IPS DF 4.7 (cell line): ENCODE data around the gene LMCD1.
"Not testable (repeated sequence)": the region's sequence is repeated elsewhere in the genome, so short reads cannot be mapped to it uniquely, and the experiment has no call there.

Source experiments
- DNase-seq: peaks from one replicate; pipeline ENCODE4 v3.0.0-alpha.2; 2013; ENCODE audit warnings: low spot score; ENCODE audit errors: extremely low read depth

The LMCD1 gene

DNA sequence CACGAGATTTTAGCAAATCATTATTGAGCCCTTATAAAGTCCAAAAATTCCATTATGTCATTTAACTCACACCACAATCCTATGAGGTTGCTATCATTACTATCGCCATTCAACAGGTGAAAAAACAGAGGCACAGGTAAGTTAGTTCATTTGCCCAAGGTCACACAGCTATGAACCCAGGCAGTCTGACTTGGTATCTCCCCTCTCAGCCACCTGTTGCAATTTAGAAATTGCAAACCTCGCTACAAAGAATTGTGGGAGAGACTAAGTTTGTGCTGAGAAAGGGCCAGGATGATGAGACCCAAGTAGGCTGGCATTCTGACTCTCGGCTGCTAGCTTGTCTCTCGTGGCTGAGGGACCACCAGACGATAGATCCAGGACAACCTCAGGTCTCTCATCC lies 57.7 kb downstream of the LMCD1 start:
- DNase-seq, result no peak

DNA sequence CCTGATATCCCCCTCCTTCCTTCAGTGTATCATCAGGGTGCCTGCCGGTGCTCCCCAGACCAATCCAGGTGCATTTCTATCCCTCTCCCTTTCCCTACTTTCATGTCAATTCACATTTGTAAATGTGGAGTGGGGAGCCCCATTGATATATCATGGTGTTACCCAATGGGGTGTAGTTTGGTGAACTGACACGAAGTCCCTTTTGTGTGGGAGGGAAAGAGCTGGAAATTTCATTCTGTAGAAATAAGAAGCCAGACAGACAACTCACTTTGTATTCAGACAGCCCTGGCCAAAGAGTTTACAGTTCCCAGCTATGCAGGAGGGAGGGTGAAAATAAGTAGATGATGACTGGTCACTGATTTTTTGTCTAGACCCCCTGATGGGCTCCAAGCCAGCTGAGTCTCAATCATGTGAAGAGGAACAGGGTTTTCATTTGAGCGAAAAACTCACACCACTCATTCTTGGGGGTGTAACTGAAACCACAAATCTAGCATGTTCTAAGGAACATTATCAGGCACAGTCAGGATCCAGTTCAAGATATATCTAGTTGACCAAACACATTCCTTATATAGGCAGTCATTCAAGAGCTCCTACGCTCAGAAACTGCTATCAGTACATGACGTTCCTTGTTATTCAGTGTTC lies 58.9 kb downstream of the LMCD1 start:
- no peak for DNase-seq

DNA sequence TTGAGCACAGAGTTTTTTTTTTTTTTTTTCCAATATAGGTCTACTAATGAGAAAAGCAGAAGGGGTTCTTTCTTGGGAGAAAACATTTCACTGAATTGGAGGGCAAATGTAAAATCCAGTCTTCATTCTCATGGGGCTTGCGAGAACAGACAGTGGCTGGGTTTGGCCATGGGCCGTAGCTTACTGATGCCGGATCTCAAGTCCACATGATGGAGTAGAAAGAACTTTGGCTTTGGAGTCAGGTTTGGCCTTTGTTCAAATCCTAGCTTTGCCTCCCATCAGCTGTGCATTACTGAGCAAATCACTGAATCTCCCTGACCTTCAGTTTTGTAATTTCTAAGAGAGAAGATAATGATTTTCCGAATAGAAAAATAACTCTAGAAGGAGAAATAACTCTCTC lies 59.7 kb downstream of the LMCD1 start:
- DNase-seq, result no peak

DNA sequence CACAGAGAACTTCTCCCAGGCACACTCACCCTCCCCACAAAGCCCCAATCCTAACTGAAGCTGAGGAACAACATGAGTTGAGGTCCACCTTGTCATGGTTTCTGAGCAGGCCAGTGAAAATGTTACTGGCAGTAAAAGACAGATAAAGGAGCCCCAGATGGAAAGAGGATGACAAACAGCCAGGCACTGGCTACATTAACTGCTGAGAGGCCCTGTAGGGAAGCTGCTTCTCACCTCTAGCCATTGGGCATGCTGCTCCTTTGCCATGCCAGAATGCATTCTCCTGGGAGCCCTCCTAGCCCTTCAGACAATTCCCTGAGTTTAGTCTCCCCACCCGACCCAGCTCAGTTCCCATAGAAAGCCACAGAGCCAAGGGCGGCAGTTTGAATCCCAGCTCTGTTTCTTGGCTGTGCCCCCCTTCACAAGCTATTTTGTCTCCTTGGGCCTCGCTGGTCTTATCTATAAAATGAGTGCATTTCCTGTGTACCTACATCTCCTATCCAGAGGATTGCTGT lies 60.5 kb downstream of the LMCD1 start:
- DNase-seq, result no peak

DNA sequence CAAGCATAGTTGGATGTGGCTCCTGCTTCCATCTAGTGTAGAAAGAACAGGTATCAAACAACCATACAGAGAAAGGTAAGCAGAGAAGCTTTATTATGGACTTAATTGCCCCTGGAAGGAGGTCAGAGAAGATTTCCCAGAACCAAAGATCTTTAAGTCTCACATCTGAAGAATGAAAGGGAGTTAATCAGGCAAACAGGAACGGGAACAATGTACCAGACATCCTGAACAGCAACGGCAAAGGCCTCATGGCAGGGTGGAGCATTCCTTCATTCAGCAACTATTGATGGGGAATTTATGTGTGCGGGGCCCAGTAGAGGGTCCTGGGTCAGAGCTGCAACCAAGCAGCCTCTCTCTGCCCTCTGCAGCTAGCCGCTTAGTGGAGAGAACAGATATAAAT lies 61.5 kb downstream of the LMCD1 start:
- no peak for DNase-seq

DNA sequence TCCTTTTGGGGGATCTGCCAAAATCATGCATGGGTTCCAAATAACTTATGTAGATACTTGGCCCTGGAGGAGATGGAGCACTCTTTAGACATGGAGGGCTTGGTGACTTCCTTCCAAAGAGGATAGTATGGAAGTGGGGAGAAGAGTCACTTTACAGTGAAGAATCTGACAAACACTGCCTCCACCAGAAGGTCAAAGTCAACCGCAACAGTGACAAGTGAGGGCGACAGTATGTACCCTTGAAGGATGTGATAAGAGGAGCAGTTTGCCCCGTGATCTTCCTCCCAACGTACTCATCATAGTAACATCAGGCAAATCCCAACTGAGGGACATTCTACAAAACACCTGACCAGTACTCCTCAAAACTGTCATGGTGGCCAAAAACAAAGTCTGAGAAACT lies 62.0 kb downstream of the LMCD1 start:
- DNase-seq, result no peak

DNA sequence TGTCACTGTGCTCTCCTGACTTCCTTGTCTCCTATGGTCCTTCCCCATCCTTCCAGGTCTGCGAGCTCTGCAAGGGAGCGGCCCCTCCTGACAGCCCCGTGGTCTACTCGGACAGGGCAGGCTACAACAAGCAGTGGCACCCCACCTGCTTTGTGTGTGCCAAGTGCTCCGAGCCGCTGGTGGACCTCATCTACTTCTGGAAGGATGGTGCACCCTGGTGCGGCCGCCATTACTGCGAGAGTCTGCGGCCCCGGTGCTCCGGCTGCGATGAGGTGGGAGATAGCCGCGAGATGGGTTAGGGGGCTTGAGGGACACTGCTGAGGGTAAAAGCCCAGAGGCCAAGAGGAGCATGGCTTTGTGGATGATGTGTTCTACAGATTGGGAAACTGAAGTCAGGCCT lies 63.8 kb downstream of the LMCD1 start:
- DNase-seq, result no peak

DNA sequence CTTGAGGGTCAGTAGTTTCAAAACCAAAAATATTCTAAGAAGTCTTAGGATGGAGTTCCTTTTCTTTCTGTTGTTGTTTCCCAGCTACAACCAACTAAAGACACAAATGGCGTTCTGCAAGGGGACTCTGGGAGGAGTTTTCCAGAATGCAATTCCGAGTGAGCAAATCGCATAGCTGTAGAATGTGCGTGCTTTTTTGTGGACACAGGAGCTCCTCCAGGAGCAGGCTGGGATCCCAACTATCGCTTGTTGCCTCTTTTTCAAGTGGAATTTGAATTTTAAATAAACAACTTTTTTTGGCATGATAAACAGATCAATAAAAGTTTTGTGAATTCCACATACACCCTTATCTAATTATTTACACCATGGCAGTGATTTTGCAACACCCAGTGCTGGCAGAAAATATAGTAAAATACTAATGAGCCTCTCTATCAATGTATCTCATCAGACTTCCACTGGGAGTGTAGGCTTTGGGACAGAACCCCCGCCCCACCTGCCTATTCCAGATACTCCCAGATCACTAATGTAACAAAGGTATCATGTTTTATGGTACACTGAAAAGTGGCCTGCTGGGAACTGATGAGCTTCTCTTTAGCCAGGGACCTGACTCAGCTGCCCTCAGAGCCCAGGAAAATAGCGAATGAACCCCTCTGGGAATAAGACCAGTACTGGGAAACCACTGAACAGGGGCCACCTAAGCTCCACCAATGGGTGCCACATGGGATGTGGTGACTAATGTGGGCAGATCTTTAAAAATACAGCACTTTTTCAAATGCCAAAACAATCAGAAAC lies 66.4 kb downstream of the LMCD1 start:
- no peak for DNase-seq

DNA sequence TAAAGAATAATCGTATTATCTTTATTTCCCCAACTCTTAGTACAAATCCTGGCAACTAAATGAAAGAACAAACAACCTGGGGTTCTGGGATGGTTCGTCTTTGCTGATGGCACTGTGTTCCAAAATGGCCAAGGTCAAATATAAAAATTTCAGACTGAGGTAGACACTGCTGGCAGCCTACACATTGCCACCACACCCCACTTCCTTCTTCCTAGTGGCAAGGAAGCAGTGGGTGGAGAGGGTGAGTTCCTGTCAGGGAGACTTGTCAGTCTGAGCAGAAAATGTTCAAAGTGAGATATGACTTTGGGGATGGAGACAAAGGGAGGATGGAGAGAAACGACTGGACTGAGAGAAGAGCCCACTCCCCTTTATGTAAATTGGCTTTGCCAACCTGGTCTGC lies 69.6 kb downstream of the LMCD1 start:
- DNase-seq, result no peak

DNA sequence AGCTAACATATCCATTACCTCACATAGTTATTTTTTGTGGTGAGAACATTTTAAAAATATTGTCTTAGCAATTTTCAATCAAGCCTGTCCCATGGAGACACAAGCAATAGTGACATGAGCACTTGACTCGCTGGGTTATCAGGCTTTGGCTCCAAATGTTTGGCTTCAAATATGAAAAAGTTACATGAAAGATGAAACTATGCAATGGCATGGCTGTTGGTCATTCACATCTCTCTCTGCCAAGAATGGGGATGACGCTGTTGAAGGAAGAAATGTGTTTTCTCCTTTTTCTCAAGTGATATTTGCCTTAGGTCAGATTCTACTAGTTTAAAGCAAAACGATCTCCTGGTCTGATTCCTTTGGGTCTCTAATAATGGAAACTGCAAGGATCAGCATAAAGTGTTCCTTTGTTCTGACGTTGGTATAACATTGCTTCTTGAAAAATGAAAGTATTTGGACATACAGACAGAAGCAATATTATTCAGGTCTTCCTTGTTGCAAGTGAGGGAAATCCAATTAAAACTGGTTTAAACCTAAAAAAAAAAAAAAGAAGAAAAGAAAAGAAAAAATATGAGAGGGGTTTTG lies 71.8 kb downstream of the LMCD1 start:
- no peak for DNase-seq

DNA sequence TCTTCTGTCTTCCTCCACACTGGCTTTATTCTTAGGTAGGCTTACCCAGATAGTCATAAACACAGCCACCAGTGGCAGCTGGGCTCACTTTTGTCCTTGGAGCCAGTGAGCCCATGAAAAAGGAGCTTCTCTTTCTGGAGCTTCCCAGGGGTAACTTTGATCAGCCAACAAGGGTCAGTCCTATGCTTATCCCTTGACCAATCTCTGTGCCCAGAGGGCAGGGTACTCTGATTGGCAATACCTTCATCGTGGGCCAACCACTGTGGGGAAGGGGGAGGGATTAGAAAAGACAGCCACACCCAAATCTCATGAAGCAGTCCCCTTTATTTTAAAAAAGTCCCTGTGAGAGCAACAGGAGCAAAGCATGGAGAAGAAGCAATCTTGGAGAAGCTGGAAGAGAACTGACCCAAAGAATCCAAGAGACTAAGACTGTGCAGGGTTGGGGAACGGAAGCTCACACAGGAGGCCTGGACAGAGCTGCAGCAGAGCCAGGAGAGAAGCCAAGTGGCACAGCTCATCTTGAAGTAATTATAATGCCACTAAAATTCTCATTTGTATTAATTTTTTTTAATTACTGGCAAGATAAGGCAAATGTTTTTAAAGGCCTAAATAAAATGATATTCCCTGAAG lies 72.5 kb downstream of the LMCD1 start:
- no peak for DNase-seq

DNA sequence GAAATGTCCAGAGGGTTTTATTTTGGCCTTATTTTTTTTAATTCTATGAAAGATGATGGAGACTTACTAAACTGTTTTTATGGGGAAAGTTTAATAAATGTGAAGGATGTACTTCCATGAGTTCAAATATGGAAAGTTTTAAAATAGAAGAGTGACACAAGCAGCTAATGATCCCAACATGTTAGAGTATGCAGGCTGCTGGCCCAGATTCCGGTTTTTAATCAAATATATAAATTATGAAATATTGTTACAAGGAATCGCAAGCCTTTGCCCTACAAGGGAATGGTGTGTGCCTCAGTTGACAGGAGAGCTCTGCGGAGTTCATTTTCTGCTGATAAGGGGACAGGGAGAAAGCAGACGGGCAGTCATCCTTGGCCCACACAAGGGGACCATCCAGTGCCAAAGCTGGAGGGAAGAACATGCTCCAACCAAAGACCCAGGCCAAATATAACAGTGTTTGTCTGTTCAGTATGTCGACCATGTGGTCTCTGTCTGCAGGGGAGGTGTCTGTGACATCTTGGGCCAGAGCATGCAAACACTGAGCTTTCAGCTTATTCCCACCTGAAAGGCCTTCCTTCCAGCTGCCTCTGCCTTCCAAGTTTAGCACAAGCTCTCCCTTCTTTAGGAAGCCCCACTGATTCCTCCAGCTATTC lies 73.2 kb downstream of the LMCD1 start:
- no peak for DNase-seq

DNA sequence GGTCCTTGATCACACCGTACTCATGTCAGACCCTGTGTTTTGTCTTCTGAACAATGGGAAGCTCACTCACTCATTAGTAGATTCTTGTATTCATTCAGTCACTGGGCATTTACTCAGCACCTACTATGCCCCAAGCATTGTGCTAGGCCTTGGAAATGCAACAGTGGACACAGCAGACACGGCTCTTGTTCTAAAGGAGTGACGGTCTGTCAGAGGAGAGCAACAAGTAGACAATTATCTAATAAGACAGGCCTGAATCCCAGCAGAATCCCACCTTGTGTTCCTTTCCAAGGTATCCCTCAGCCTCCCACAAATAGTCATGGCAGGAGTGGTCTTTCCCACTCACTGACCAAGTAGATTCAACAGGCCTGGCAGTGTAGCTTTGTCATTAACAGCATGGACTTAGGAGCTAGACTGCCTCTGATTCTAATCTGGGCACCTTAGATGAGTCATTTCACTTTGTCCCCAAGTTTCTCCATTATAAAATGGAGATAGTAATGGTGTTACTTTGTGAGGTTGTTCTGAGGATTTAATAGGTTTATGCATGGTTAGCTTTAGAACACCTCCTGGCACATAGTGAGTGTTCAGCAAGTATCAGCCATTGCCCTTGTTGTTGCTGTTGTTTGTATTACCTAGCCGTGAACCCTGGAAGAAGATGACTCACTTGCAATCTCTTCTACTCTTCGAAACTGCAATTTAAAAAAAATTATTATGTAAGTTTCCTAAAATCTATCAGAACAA lies 73.9 kb downstream of the LMCD1 start:
- no peak for DNase-seq

DNA sequence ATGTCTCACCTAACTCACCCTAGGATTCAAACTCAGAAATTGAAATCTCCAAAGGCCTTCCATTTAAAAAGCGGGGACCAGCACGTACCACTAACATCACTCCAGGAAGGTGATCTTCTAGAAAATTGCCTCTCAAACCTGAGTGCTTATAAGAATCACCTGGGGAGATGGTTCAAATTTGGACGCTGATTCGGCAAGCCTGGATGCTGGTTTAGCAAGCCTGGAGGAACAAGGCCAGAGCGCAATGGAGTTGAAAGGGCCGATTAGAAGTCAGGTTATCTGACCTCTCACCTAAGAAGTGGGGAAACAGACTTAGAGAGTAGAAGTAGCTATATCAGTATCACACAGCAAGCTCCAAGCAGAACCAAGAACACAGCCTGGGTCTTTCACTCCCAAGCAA lies 74.8 kb downstream of the LMCD1 start:
- no peak for DNase-seq

DNA sequence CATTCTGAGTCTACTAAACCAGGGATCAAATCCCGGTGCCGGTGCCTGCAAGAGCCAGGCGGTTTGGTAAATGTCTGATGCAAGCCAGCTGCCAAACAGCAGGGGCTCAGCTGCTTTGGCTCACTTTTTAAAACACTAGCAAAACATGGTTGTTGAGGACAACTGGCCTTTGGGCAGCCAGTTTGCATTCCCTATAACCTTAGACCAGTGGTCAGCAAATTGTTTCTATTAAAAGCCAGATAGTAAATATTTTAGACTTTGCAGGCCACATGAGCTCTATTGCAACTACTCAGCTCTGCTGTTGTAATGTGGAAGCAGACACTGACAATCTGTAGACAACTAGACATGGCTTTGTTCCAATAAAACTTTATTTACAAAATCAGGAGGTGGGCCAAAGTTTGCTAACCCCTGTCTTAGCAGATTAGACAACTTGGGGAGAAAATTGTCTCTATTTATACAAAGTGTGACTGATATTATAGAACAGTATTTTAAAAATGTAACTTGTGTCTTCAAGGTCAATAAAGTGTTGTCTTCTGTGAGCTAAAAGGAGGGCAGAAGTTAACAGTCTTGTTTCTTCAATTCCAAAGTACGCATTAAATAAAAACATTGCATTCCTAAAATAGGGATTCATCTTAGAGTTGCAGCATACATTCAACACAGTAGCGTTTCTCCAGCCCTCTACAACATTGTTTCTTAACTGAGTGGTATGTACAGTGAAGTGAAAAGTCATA lies 75.4 kb downstream of the LMCD1 start:
- no peak for DNase-seq

DNA sequence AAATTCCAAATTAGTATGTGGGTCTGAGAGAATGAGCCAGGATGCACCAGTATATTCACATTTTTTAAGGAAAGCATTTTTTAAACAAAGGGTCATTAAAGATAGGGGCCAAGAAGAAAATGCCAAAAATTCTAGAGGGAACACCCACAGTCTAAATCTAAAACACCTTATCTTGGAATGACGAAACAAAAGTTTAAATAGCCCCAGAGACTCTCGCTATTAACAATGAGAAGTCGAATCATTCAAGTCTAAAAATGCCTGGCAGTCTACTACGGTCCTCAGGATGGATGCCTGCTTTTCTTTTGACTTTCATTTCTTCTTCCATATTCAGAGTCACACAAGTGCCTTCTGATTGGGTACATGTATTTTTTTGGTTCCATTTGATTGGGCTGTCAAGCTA lies 76.7 kb downstream of the LMCD1 start:
- no peak for DNase-seq

DNA sequence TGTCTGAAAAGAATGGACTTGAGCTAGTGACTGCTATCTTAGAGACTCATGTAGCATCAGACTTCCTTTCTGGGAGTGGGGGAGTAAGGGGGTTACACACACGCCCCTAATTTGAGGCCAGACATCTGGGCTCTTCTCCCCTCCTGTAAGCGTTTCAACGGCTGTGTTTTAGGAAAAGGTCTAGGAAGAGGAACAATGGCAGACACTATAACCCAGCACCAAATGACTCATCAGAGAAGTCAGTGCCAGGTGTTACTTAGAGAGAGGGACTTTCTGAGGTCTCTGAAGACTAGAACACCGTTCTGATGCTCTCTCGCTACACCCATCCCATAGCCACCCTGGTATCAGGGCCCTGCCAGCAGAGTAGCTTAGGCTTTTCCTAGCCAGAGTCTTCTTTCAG lies 77.5 kb downstream of the LMCD1 start:
- no peak for DNase-seq

DNA sequence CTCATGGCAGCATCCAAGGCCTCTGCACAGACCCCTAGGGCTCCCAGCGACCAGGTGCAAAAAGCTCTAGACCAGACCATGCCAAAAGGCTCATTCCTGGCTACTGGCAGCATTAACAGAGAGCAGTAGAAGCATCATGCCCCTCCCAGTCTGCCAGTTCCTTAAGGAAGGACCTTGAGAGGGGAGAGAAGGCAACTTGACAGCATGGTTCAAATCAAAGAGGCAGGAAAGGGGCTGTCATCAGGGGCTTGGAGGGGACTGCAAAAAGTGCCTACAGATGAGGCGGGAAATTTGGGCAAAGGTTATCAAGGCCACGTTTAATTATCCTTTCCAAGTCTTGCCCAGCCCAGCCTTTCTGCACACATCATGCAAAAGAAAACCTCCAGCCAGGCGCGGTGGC lies 78.3 kb downstream of the LMCD1 start:
- DNase-seq, result no peak

DNA sequence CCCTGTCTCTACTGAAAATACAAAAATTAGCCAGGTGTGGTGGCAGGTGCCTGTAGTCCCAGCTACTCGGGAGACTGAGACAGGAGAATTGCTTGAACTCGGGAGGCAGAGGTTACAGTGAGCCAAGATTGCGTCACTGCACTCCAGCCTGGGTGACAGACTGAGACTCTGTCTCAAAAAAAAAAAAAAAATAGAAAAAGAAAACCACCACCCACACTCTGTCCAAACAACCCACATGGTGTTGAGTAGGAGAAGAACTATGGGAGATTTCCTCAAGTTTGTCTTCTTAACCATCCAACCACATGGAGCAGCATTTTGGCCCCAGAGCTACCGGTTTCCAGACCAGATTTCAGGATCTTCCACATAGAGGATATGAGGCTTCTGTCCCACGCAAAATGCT lies 78.8 kb downstream of the LMCD1 start:
- not testable (repeated sequence) for DNase-seq

DNA sequence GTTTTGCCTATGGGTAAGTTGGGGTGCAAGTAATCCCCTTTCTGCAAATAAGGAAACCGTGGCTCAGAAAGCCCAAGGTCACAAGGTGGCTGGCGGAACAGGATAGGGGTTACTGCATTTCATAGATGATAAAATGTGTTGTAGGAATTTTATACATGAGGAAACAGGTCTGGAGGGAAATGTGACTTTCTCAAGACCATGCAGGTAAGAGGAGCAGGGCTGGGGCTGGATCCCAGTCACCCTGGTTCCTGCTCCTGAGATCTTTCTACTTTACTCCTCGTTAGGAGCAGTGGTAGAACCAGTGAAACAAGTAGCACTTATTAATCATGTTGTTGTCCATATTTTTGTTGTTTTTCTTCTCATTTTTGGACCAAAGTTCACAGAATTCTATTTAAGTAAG lies 79.8 kb downstream of the LMCD1 start:
- no peak for DNase-seq
